HepG2 (cell line): Measurements from ENCODE around the gene ADAD2.

Experiments used
- ATF1 ChIP-seq: IDR thresholded peaks from 2 replicates; pipeline ENCODE4 v1.6.1; 2016; ENCODE audit warnings: mild to moderate bottlenecking, control low read depth
- ZNF792 ChIP-seq: IDR thresholded peaks from 2 replicates; pipeline ENCODE4 v1.6.1; 2016

DNA sequence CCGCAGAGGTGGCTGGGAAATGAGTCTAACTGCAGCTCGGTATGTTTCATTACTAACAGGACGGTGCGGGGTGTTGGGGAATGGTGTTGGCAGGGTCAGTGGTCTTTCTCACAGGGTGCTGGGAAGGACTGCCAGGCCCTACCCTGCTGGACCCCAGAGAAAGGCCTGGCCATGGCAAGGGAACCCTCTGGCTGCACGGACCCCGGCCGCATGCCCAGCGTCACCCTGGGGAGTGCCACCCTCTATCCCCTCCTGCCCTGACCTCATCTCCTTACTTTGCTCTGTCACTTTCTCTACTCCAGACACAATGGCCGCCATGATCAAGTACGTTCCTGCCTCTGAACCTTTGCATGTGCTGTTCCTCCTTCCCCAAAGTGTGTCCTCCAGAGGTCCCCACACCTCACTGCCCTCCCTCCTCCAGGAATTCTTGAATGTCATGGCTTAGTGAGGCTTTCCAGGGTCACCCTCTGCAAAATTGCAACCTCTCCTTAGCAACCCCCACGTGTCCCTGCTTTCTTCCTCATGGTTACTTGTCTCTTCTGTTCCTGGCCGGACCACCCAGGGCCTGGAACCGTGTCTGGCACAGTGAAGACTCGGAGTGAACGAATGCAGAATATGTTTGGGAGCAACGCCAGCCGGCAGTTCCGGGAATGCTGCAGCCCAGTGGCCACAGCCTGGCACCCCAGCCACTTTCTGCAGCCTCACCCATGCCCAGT is 15.2 kb downstream of the ADAD2 start:
- TF ChIP-seq ZNF792 (CRISPR knock-in tag): no peak
- no peak for TF ChIP-seq ATF1
